ENCODE measurements around the gene NID2. TPM values are rescaled to one million over a fixed set of nuclear protein-coding genes. Genes with fewer than 3 reads are reported as not detected.

The NID2 gene, protein sequence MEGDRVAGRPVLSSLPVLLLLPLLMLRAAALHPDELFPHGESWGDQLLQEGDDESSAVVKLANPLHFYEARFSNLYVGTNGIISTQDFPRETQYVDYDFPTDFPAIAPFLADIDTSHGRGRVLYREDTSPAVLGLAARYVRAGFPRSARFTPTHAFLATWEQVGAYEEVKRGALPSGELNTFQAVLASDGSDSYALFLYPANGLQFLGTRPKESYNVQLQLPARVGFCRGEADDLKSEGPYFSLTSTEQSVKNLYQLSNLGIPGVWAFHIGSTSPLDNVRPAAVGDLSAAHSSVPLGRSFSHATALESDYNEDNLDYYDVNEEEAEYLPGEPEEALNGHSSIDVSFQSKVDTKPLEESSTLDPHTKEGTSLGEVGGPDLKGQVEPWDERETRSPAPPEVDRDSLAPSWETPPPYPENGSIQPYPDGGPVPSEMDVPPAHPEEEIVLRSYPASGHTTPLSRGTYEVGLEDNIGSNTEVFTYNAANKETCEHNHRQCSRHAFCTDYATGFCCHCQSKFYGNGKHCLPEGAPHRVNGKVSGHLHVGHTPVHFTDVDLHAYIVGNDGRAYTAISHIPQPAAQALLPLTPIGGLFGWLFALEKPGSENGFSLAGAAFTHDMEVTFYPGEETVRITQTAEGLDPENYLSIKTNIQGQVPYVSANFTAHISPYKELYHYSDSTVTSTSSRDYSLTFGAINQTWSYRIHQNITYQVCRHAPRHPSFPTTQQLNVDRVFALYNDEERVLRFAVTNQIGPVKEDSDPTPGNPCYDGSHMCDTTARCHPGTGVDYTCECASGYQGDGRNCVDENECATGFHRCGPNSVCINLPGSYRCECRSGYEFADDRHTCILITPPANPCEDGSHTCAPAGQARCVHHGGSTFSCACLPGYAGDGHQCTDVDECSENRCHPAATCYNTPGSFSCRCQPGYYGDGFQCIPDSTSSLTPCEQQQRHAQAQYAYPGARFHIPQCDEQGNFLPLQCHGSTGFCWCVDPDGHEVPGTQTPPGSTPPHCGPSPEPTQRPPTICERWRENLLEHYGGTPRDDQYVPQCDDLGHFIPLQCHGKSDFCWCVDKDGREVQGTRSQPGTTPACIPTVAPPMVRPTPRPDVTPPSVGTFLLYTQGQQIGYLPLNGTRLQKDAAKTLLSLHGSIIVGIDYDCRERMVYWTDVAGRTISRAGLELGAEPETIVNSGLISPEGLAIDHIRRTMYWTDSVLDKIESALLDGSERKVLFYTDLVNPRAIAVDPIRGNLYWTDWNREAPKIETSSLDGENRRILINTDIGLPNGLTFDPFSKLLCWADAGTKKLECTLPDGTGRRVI (N-terminal part only)
- 45.3 and 189 TPM in 2 replicates for total RNA-seq

GRCh38 chr14:52068615-52069306, at the start of gene NID2:
Gene NID2, minus strand, starts transcription at chr14:52069059. Its CDS starts 65 bp downstream, at chr14:52068994.
- DNase-seq (ENCODE audit: extremely low read depth, low read depth, low spot score), result no peak

GRCh38 chr14:52117111-52117832, 48.4 kb upstream of the NID2 start:
- DNase-seq (ENCODE audit: extremely low read depth, low read depth, low spot score), result no peak

- no peak for DNase-seq (ENCODE audit: extremely low read depth, low read depth, low spot score)
These were observed 46.4 kb upstream of the NID2 start for GRCh38 chr14:52115286-52115685.

DNA sequence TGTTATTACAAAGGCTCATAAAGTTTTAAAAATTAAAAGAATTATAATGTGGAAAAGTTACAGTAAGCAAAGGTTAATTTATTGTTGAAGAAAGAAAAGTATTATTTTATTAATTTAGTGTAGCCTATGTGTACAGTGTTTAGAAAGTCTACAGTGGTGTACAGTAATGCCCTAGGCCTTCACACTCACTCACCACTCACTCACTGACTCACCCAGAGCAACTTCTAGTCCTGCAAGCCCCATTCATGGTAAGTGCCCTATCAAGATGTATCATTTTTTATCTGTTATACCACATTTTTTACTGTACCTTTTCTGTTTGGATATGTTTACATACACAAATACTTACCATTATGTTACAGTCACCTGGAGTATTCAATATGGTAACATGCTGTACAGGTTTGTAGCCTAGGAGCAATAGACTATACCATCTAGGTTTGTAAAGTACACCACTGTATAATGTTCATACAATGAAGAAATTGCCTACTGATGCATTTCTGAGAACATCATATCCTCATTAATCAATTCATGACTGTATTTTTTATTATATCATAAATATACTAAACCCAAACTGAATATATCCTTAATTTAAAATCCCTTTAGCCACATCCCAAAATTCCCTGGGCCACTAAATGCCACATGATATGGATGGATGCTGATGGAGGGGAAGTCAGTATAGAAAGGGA, 43.6 kb upstream of the NID2 start:
- no peak for DNase-seq (ENCODE audit: extremely low read depth, low read depth, low spot score)

- no peak for DNase-seq (ENCODE audit: extremely low read depth, low read depth, low spot score)
These were observed 42.7 kb upstream of the NID2 start for GRCh38 chr14:52111583-52111982.

GRCh38 chr14:52110441-52111086, 41.7 kb upstream of the NID2 start:
- DNase-seq (ENCODE audit: extremely low read depth, low read depth, low spot score), result no peak

DNA sequence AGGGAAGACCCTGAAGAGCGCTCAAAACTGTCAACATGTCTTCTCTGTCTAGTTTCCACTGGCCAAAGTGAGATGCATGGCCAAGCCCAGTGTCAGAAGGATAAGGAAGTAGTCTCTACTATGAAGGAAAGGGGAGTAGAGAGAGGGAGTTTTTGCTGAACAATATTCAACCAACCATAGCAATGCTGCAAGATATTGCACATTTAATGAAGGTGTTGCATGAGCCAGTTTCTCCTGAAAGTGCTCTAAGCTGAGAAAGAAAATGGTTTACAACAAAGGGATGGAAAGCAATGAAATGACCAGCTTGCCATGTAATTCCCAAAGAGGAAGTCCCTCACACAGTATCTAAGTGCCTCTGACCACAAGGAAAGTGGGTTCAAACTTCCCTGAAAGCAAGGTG, 40.0 kb upstream of the NID2 start:
- DNase-seq (ENCODE audit: extremely low read depth, low read depth, low spot score), result no peak

- DNase-seq (ENCODE audit: extremely low read depth, low read depth, low spot score), result no peak
These were observed 38.0 kb upstream of the NID2 start for GRCh38 chr14:52106840-52107239.

GRCh38 chr14:52103416-52103815, 34.6 kb upstream of the NID2 start:
- no peak for DNase-seq (ENCODE audit: extremely low read depth, low read depth, low spot score)

DNA sequence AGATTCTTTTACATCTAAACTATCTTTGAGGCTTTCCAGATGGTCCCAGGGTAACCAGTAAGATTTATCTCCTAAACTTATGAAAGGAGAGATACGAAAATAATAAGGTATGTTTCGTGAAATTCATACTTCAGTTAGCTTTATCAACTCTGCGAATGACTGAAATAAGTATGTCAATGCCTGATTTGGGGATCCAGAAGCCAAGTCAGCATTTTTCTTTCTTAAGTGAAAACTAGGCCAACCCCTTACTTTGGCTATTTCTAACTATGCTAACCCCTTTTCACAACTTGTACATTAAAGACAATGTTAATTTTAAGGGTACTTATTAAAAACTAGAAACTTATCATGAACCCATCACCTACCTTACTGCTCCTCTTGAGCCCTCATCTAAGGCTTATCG, 26.9 kb upstream of the NID2 start:
- no peak for DNase-seq (ENCODE audit: extremely low read depth, low read depth, low spot score)

DNA sequence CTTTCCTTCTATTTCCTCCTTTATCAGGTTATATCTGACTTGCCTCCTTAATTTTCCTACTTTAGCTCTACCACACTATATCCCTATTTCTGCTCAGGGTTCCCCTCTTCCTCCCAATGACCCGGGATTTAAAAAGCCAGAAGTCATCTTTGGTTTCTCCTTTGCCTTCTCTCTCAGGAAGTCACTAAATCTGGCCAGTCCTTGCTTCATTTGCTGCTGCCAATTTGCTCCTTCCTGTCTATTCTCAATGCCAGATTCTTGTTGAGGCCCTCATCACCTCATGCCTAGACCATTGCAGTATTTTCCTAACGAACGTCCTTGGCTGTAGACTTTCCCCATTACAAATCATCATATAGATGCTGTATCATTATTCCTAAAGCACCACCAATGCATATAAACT, 26.5 kb upstream of the NID2 start:
- DNase-seq (ENCODE audit: extremely low read depth, low read depth, low spot score), result no peak

DNA sequence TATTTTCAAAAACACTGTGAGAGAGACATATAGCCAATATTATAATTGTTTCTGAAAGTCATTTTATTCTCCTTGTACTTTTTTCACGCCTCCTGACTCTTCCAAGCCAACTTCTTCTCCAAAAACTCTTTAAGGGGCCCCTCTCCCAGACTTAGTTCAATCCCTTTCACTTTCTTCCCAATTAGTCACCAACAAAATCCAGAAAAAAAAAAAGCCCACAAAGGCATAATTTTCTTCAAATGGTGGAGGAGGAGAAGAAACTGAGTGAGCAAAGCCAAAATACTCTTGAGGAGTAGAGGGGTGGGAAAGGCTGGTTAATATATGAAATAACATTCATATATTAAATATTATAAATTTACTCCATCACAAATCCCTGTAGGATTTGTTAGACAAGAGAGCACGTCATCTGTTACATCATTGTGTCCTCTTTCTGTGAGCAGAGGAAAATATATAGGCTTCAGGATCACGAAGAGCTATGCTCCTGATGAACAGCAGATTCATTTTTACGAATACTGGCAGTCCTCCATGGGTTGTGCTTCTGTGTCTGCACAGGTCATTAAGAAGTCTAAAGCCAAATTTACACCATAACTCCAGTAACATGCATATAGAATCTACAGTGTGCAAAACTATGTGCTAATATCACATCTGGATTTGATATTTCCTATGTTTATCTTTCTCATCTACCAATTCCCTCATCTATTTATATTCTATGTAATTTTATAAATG, 25.9 kb upstream of the NID2 start:
- no peak for DNase-seq (ENCODE audit: extremely low read depth, low read depth, low spot score)

DNA sequence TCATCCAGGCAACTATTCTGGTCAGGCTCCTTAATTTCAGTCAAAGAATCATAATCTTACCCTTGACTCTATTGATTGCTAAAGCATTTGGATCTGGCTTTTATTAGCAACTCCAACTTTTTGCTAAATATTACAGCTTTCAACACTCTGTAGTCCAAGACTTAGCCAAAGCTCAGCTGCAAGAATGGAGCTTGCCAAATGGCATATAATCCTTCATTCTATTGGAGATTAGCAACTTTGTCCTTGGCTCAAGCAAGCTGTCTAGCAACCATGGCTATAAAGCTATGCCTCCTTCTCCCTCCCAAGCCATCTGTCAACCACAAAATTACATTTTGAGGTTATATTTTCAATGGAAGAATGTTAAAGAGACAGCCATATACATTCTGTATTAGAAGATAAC, 23.1 kb upstream of the NID2 start:
- DNase-seq (ENCODE audit: extremely low read depth, low read depth, low spot score), result no peak

DNA sequence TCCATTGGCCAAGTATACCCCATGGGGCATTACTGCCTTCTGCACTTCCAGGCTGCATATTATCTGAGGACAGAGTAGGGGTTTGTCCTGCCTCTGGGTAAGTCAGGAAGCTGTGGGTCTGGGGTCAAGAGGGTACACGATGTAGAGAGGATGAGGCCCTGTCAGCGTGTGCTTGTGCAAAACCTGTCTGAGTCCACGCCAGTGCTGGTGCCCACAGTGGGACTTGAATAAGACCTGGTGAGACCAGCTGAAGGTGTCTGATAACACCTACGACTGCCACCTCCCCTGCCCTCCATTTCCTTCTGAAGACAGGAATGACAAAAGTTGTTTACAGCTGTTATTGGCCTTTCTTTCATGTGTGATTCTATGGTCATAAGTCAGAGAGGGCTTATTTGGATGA, 22.1 kb upstream of the NID2 start:
- no peak for DNase-seq (ENCODE audit: extremely low read depth, low read depth, low spot score)

GRCh38 chr14:52089218-52089617, 20.4 kb upstream of the NID2 start:
- no peak for DNase-seq (ENCODE audit: extremely low read depth, low read depth, low spot score)

- no peak for DNase-seq (ENCODE audit: extremely low read depth, low read depth, low spot score)
These were observed 17.9 kb upstream of the NID2 start for GRCh38 chr14:52086711-52087110.

DNA sequence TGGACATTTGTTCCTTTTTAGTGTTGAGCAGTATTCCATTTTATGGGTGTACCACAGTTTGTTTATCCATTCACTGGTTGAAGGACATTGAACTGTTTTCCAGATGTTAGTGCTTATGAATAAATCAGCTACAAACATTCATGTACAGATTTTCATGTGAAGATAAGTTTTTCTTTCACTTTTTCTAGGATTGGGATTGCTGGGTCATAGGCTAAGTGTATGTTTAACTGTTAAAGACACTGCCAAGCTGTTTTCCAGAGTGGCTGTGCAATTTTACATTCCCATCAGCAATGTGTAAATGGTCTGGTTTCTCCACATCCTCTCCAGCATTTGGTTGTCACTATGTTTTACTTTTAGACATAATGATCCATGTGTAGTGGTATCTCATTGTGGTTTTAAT, 14.0 kb upstream of the NID2 start:
- DNase-seq (ENCODE audit: extremely low read depth, low read depth, low spot score), result no peak

DNA sequence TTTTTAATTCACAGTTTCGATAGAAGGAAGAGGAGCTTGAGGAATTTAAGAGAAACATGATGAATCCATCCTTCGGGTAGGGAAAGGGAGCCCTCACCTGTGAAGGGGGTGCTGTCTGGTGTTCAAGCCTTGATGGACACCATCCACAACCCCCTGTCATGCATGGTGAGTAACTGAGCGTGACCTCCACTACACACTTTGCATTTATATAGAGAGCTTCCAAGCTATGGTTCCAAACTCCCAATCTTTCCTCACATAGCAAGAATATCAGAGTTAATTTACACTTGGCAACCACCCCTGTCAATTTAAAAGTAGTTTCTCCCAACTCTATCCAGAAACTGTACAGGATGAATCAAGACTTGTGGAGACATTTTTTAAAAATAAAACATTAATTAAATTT, 13.1 kb upstream of the NID2 start:
- DNase-seq (ENCODE audit: extremely low read depth, low read depth, low spot score), result no peak

Measured in glomerular endothelial cell (primary cell).